Measurements from ENCODE around the gene TM4SF5.

Gene TM4SF5

GRCh38 chr17:4771519-4772234 is at the start of gene TM4SF5:
TM4SF5 (plus strand) TSS chr17:4771886; CDS start chr17:4771923, 37 bp downstream.
- DNase-seq, result no peak

- no peak for DNase-seq
These were observed 48.9 kb upstream of the TM4SF5 start for GRCh38 chr17:4722678-4723240.

GRCh38 chr17:4724650-4725049 is 47.0 kb upstream of the TM4SF5 start:
- no peak for DNase-seq

GRCh38 chr17:4725646-4726310 is 45.9 kb upstream of the TM4SF5 start:
- DNase-seq, result no peak

- no peak for DNase-seq
These were observed 43.6 kb upstream of the TM4SF5 start for GRCh38 chr17:4728124-4728523.

- DNase-seq, result peak; percentile 43
These were observed 38.6 kb upstream of the TM4SF5 start for GRCh38 chr17:4733073-4733531.

- DNase-seq, result no peak
These were observed 36.7 kb upstream of the TM4SF5 start for GRCh38 chr17:4734857-4735475.

GRCh38 chr17:4735876-4736651 is 35.6 kb upstream of the TM4SF5 start:
- peak; percentile 30 for DNase-seq

GRCh38 chr17:4738136-4739121 is 33.3 kb upstream of the TM4SF5 start:
- peak; percentile 44 for DNase-seq

- peak; percentile 74 for DNase-seq
These were observed 32.3 kb upstream of the TM4SF5 start, which contains the start of the genes CXCL16 and ZMYND15 for GRCh38 chr17:4739122-4740024. CXCL16 (minus strand) TSS chr17:4739928; CDS start chr17:4739339, 589 bp downstream. ZMYND15 (plus strand) TSS chr17:4739833; CDS start chr17:4740549, 716 bp downstream.

GRCh38 chr17:4740025-4740351 is 31.7 kb upstream of the TM4SF5 start:
- no peak for DNase-seq

- no peak for DNase-seq
These were observed 31.1 kb upstream of the TM4SF5 start for GRCh38 chr17:4740584-4740983.

- DNase-seq, result no peak
These were observed 30.1 kb upstream of the TM4SF5 start for GRCh38 chr17:4741544-4741943.

GRCh38 chr17:4742133-4742532 is 29.6 kb upstream of the TM4SF5 start:
- DNase-seq, result no peak

GRCh38 chr17:4742629-4743028 is 29.1 kb upstream of the TM4SF5 start:
- DNase-seq, result no peak

GRCh38 chr17:4743216-4743615 is 28.5 kb upstream of the TM4SF5 start:
- no peak for DNase-seq

- no peak for DNase-seq
These were observed 27.8 kb upstream of the TM4SF5 start for GRCh38 chr17:4743898-4744297.

- DNase-seq, result no peak
These were observed 26.4 kb upstream of the TM4SF5 start for GRCh38 chr17:4744999-4745969.

- DNase-seq, result peak; percentile 47
These were observed 23.8 kb upstream of the TM4SF5 start for GRCh38 chr17:4747847-4748246.
